Esophagus squamous epithelium (tissue), 4 donors: ENCODE results near the gene POLR1G.

Experiments used
- POLR2A ChIP-seq, 4 donors: fragments of 450-650 bp; IDR thresholded peaks; one replicate each; pipeline ENCODE4 v1.6.1; 2017; ENCODE audit warnings: antibody characterized with exemption in 4 of 4, mild to moderate bottlenecking in 4 of 4, moderate library complexity in 3 of 4
- TF ChIP-seq, protein P1 (sequence below), 6 experiments: fragments of 450-650 bp in 4 of 6; fragments of 200-600 bp in 2 of 6; sonication (generic) in 2 of 6; IDR thresholded peaks; one replicate each; pipeline ENCODE4 v1.5.1; 2016 to 2019; ENCODE audit warnings: antibody characterized with exemption in 6 of 6, mild to moderate bottlenecking in 4 of 6, moderate library complexity in 4 of 6

DNA sequence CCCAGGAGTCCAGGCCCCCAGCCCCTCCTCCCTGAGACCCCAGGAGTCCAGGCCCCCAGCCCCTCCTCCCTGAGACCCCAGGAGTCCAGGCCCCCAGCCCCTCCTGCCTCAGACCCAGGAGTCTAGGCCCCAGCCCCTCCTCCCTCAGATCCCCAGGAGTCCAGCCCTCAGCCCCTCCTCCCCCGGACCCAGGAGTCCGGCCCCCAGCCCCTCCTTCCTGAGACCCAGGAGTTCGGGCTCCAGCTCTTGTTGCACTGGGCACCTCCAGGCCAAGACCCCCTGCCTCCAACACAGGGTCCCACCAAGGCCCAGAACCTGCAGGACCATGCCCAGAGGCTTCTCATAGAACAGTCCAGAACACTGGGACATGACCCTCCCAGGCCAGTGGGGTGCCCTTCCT is 13.5 kb downstream of the POLR1G start:
- TF ChIP-seq, protein P1, sequence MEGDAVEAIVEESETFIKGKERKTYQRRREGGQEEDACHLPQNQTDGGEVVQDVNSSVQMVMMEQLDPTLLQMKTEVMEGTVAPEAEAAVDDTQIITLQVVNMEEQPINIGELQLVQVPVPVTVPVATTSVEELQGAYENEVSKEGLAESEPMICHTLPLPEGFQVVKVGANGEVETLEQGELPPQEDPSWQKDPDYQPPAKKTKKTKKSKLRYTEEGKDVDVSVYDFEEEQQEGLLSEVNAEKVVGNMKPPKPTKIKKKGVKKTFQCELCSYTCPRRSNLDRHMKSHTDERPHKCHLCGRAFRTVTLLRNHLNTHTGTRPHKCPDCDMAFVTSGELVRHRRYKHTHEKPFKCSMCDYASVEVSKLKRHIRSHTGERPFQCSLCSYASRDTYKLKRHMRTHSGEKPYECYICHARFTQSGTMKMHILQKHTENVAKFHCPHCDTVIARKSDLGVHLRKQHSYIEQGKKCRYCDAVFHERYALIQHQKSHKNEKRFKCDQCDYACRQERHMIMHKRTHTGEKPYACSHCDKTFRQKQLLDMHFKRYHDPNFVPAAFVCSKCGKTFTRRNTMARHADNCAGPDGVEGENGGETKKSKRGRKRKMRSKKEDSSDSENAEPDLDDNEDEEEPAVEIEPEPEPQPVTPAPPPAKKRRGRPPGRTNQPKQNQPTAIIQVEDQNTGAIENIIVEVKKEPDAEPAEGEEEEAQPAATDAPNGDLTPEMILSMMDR (IDR thresholded peaks at IDR 0.05) = no peak
- no peak for TF ChIP-seq POLR2A (IDR thresholded peaks at IDR 0.05)
